GM12878 (cell line): ENCODE data around the gene PTCHD4. TPM values are rescaled to one million over a fixed set of nuclear protein-coding genes. Genes with fewer than 3 reads are reported as not detected.

Source experiments
- ATAC-seq: fragments of 200-7000 bp; cut with Tn5 transposase; 3 replicates; pipeline ENCODE4 v1.9.1; 2020; ENCODE audit warnings: mild to moderate bottlenecking, moderate library complexity
- BruUV-seq: library from RNA; stranded (reverse); fragments of 400-500 nt; replicated peaks from 2 replicates; lab custom pipeline; 2021; lab: Mats Ljungman, UMichigan
- CTCF ChIA-PET: fragments of 300-600 bp; sonication (Branson Sonifier 250); formaldehyde crosslinking; extraction: SDS; loops from one replicate; lab custom pipeline; 2021; ENCODE audit warnings: inconsistent platforms; lab: Yijun Ruan, JAX
- POLR2A ChIA-PET: fragments of 350-600 bp; formaldehyde crosslinking; extraction: SDS; loops from one replicate; lab custom pipeline; 2021; ENCODE audit warnings: inconsistent platforms; lab: Charles Lee
- RAD21 ChIA-PET: fragments of 300-600 bp; sonication (Branson Sonifier 250); formaldehyde crosslinking; loops from one replicate; lab custom pipeline; 2023; ENCODE audit warnings: antibody characterized with exemption; ENCODE audit not compliant: unreplicated experiment; lab: Charles Lee
- SMC1A ChIA-PET: fragments of 300-600 bp; sonication (Branson Sonifier 250); formaldehyde crosslinking; loops from one replicate; lab custom pipeline; 2023; ENCODE audit not compliant: unreplicated experiment, uncharacterized antibody; lab: Charles Lee
- DNase-seq: peaks from one replicate; pipeline ENCODE4 v3.0.0-alpha.2; 2011; ENCODE audit warnings: low read depth, low spot score
- FAIRE-seq: peaks from 3 replicates; lab custom pipeline; 2011; peaks lifted over from hg19 to GRCh38; lab: Jason Lieb, UNC
- H2AFZ ChIP-seq: 2 replicates; pipeline ENCODE4 v1.6.0; 2011; ENCODE audit warnings: low read depth, low read length, control low read depth; ENCODE audit not compliant: control insufficient read depth
- H3K27ac ChIP-seq: 2 replicates; pipeline ENCODE4 v1.5.1; 2011; ENCODE audit warnings: control low read depth; ENCODE audit not compliant: control insufficient read depth, insufficient read depth
- H3K27me3 ChIP-seq, 2 experiments: replicated peaks in 1 of 2; 2 replicates each; pipeline versions ENCODE4 v1.6.0 to v1.6.1; 2011; ENCODE audit warnings: low read length in 1 of 2; ENCODE audit not compliant: control insufficient read depth in 2 of 2, insufficient read depth in 2 of 2
- H3K36me3 ChIP-seq, 2 experiments: 2 replicates each; pipeline ENCODE4 v1.5.1; 2011; ENCODE audit warnings: low read length in 1 of 2; ENCODE audit not compliant: control insufficient read depth in 2 of 2, insufficient read depth in 2 of 2
- H3K4me1 ChIP-seq: 2 replicates; pipeline ENCODE4 v1.6.1; 2011; ENCODE audit warnings: mild to moderate bottlenecking, low read length, moderate library complexity, mixed read lengths; ENCODE audit not compliant: control insufficient read depth, insufficient read depth
- H3K4me2 ChIP-seq: 2 replicates; pipeline ENCODE4 v1.6.0; 2011; ENCODE audit warnings: control low read depth; ENCODE audit not compliant: control insufficient read depth, insufficient read depth
- H3K4me3 ChIP-seq: fragments of 200-600 bp; sonication (generic); 2 replicates; pipeline ENCODE4 v1.5.1; 2016
- H3K79me2 ChIP-seq: 2 replicates; pipeline ENCODE4 v1.6.0; 2011; ENCODE audit warnings: low read length; ENCODE audit not compliant: control insufficient read depth, insufficient read depth
- H3K9ac ChIP-seq: 2 replicates; pipeline ENCODE4 v1.8.0; 2011; ENCODE audit warnings: low read length, control low read depth, mixed read lengths; ENCODE audit not compliant: control insufficient read depth, insufficient read depth
- H3K9me3 ChIP-seq: replicated peaks from 3 replicates; pipeline ENCODE4 v1.5.1; 2011; ENCODE audit warnings: mild to moderate bottlenecking, low read length; ENCODE audit not compliant: control insufficient read depth, insufficient read depth
- H4K20me1 ChIP-seq: 2 replicates; pipeline ENCODE4 v1.6.0; 2011; ENCODE audit not compliant: control insufficient read depth, insufficient read depth
- BHLHE40 ChIP-seq, 2 experiments: fragments of 450-650 bp in 1 of 2; IDR thresholded peaks; 2 replicates each; pipeline ENCODE4 v1.6.1; 2011 to 2017; ENCODE audit warnings: low read depth in 2 of 2, borderline replicate concordance in 1 of 2, improper control_type of control experiment in 1 of 2, low read length in 1 of 2, mild to moderate bottlenecking in 1 of 2
- CBX3 ChIP-seq: fragments of 200-600 bp; sonication (generic); IDR thresholded peaks from 2 replicates; pipeline ENCODE4 v1.6.1; 2016; ENCODE audit warnings: low read depth, borderline replicate concordance
- EZH2 ChIP-seq: IDR thresholded peaks from 2 replicates; pipeline ENCODE4 v1.6.1; 2012; ENCODE audit warnings: low read depth, mild to moderate bottlenecking, control low read depth, inconsistent platforms, low read length, borderline replicate concordance; ENCODE audit not compliant: control insufficient read depth
- FOS ChIP-seq: IDR thresholded peaks from 3 replicates; pipeline ENCODE4 v1.6.1; 2011; ENCODE audit warnings: borderline replicate concordance; ENCODE audit not compliant: insufficient read length; ENCODE audit errors: extremely low read depth
- HDGF ChIP-seq: fragments of 450-650 bp; IDR thresholded peaks from 2 replicates; pipeline ENCODE4 v1.6.1; 2016; ENCODE audit warnings: antibody characterized with exemption
- JUNB ChIP-seq: IDR thresholded peaks from 2 replicates; pipeline ENCODE4 v1.6.1; 2016; ENCODE audit warnings: antibody characterized with exemption, mild to moderate bottlenecking
- JUND ChIP-seq: IDR thresholded peaks from 2 replicates; pipeline ENCODE4 v1.6.1; 2012; ENCODE audit warnings: low read depth, mild to moderate bottlenecking, low read length, improper control_type of control experiment, moderate library complexity
- KDM1A ChIP-seq: fragments of 200-600 bp; sonication (generic); IDR thresholded peaks from 2 replicates; pipeline ENCODE4 v1.6.1; 2016; ENCODE audit warnings: borderline replicate concordance
- LARP7 ChIP-seq: fragments of 450-650 bp; IDR thresholded peaks from 2 replicates; pipeline ENCODE4 v1.6.1; 2017; ENCODE audit warnings: mild to moderate bottlenecking
- MEF2A ChIP-seq: IDR thresholded peaks from 2 replicates; pipeline ENCODE4 v1.6.1; 2011; ENCODE audit warnings: low read depth, mild to moderate bottlenecking, low read length, moderate library complexity; ENCODE audit not compliant: insufficient read depth
- MEF2B ChIP-seq: fragments of 450-650 bp; IDR thresholded peaks from 2 replicates; pipeline ENCODE4 v1.6.1; 2018; ENCODE audit warnings: mild to moderate bottlenecking, moderate library complexity; ENCODE audit not compliant: partially characterized antibody, poor library complexity, severe bottlenecking
- NFYB ChIP-seq: IDR thresholded peaks from 2 replicates; pipeline ENCODE4 v1.6.1; 2011; ENCODE audit warnings: low read depth, mild to moderate bottlenecking, low read length, improper control_type of control experiment, moderate library complexity; ENCODE audit not compliant: insufficient read depth
- PAX8 ChIP-seq: fragments of 450-650 bp; IDR thresholded peaks from 2 replicates; pipeline ENCODE4 v1.6.1; 2017; ENCODE audit warnings: mild to moderate bottlenecking, moderate library complexity
- RAD51 ChIP-seq: fragments of 450-650 bp; IDR thresholded peaks from 2 replicates; pipeline ENCODE4 v1.6.1; 2016; ENCODE audit warnings: moderate library complexity, mild to moderate bottlenecking, inconsistent platforms
- RCOR1 ChIP-seq: conservative IDR thresholded peaks from 2 replicates; pipeline ENCODE4 v1.6.1; 2012; ENCODE audit warnings: low read depth, low read length, improper control_type of control experiment
- RELA ChIP-seq: fragments of 450-650 bp; IDR thresholded peaks from 2 replicates; pipeline ENCODE4 v1.8.0; 2014; ENCODE audit warnings: borderline replicate concordance; ENCODE audit not compliant: partially characterized antibody
- TBL1XR1 ChIP-seq: IDR thresholded peaks from 2 replicates; pipeline ENCODE4 v1.6.1; 2012; ENCODE audit warnings: low read depth, low read length, improper control_type of control experiment
- WRNIP1 ChIP-seq: IDR thresholded peaks from 2 replicates; pipeline ENCODE4 v1.6.1; 2011; ENCODE audit warnings: low read depth, low read length, improper control_type of control experiment, borderline replicate concordance
- YY1 ChIP-seq: IDR thresholded peaks from 2 replicates; pipeline ENCODE4 v1.6.1; 2011; ENCODE audit warnings: low read depth, mild to moderate bottlenecking, low read length
- WGBS: methylation state at CpG from one replicate; pipeline ENCODE4 v1.1.6; 2016; ENCODE audit warnings: low lambda C conversion rate; ENCODE audit not compliant: insufficient replicate concordance, insufficient coverage; ENCODE audit errors: missing lambda C conversion rate; 5-methylcytosine and 5-hydroxymethylcytosine counted together
- in situ Hi-C: fragments of 300-500 bp; cut with MboI; formaldehyde crosslinking; loops from 9 replicates; pipeline ENCODE4 v1.14.3; 2018; ENCODE audit warnings: mixed read lengths
- intact Hi-C: fragments of 100-400 bp; cut with micrococcal nuclease; formaldehyde crosslinking; loops from one replicate; pipeline ENCODE4 v1.14.2; 2022; ENCODE audit not compliant: unreplicated experiment
- polyA plus RNA-seq, 11 experiments: library from polyadenylated mRNA; depleted of rRNA in 4 of 11; unstranded in 6 of 11; stranded (reverse) in 5 of 11; fragments of >200 nt; fragmentation: Nextera tagmentation in 4 of 11; fragmentation: Illumina TruSeq in 1 of 11; extraction: Ambion mirVana in 4 of 11; extraction: Trizol in 1 of 11; gene quantifications; 1 replicate in 1 of 11; 2 replicates in 10 of 11; pipeline versions ENCODE4 v1.2.1 to v1.2.3, GENCODE V29; 2011 to 2016; ENCODE audit warnings: inconsistent platforms in 2 of 11, missing spikeins in 2 of 11, low read depth in 1 of 11
- total RNA-seq, 4 experiments: library from RNA; depleted of rRNA in 3 of 4; stranded (reverse); fragments of >200 nt in 3 of 4; fragmentation: Illumina TruSeq in 1 of 4; extraction: Trizol in 1 of 4; gene quantifications; 2 replicates each; pipeline versions ENCODE4 v1.2.1 to v1.2.3, GENCODE V29; 2013 to 2021
- TF ChIP-seq, protein P1 (sequence below): fragments of 450-650 bp; IDR thresholded peaks from 2 replicates; pipeline ENCODE4 v1.6.1; 2017; ENCODE audit warnings: mild to moderate bottlenecking, low read depth, inconsistent platforms; ENCODE audit not compliant: poor library complexity, severe bottlenecking

Gene PTCHD4
- total and polyA plus RNA-seq, 10 of the 15 experiments (the other 5 are each of a cell fraction or from before 2014, with no cell fraction given) = 0.02 to 0.17 (median 0.07) TPM; not detected in 3

GRCh38 chr6:48147051-48147450 is 36.1 kb upstream of the PTCHD4 start (continued):
- TF ChIP-seq PAX8 = no peak
- TF ChIP-seq, all 136 proteins: peak for 0

- no TSS peak for BruUV-seq
- no peak overlapping the region for H2AFZ ChIP-seq
- ChIA-PET CTCF (no interaction called here), SMC1A (interaction anchor here (1.4 kb wide), 1 partner anchor 13 kb away, joined by 5 read pairs; no protein-coding TSS in a partner anchor), POLR2A (no interaction called here), RAD21 (no interaction called here)
- WGBS = 45% methylated on average over 3 of the region's 3 CpGs
- H3K27me3 ChIP-seq = no peaks in the 10 kb centered on the region
- no peaks in the 10 kb centered on the region for H3K4me1 ChIP-seq
- no peak overlapping the region for H3K27ac ChIP-seq
- no peaks in the 10 kb centered on the region for H3K36me3 ChIP-seq
- ATAC-seq (no peak), DNase-seq (no peak), FAIRE-seq (no peak)
- H3K9ac ChIP-seq = no peak overlapping the region
- no peak overlapping the region for H3K4me2 ChIP-seq
- no peaks in the 10 kb centered on the region for H3K79me2 ChIP-seq
- in situ Hi-C loops = no loop called here
- TF ChIP-seq WRNIP1 = no peak
- TF ChIP-seq MEF2A = no peak
- TF ChIP-seq HDGF = no peak
- no peak for TF ChIP-seq NFYB
- TF ChIP-seq MEF2B = no peak
- TF ChIP-seq RCOR1 = no peak
- no peak for TF ChIP-seq RAD51
- TF ChIP-seq JUND = no peak
- TF ChIP-seq YY1 = no peak
- TF ChIP-seq CBX3 = no peak
- TF ChIP-seq RELA = no peak
- TF ChIP-seq JUNB = no peak
- TF ChIP-seq LARP7 = no peak
- TF ChIP-seq FOS = no peak
- TF ChIP-seq, protein P1, sequence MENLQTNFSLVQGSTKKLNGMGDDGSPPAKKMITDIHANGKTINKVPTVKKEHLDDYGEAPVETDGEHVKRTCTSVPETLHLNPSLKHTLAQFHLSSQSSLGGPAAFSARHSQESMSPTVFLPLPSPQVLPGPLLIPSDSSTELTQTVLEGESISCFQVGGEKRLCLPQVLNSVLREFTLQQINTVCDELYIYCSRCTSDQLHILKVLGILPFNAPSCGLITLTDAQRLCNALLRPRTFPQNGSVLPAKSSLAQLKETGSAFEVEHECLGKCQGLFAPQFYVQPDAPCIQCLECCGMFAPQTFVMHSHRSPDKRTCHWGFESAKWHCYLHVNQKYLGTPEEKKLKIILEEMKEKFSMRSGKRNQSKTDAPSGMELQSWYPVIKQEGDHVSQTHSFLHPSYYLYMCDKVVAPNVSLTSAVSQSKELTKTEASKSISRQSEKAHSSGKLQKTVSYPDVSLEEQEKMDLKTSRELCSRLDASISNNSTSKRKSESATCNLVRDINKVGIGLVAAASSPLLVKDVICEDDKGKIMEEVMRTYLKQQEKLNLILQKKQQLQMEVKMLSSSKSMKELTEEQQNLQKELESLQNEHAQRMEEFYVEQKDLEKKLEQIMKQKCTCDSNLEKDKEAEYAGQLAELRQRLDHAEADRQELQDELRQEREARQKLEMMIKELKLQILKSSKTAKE = no peak
- no peak for TF ChIP-seq TBL1XR1
- no peak for TF ChIP-seq BHLHE40 (IDR thresholded peaks at IDR 0.05; ENCODE audit: borderline replicate concordance in 1 of 2, low read depth in 2 of 2, low read length in 1 of 2)
- no peak for TF ChIP-seq KDM1A
- no peak for TF ChIP-seq EZH2
- no peaks in the 10 kb centered on the region for H4K20me1 ChIP-seq
- H3K4me3 ChIP-seq = no peak overlapping the region
- intact Hi-C loops = no loop called here
- no peaks in the 10 kb centered on the region for H3K9me3 ChIP-seq
Measured at GRCh38 chr6:48144021-48144420, 33.0 kb upstream of the PTCHD4 start.
